PC-9 (cell line): ENCODE measurements around the gene SCIN. TPM values are rescaled to one million over a fixed set of nuclear protein-coding genes. Genes with fewer than 3 reads are reported as not detected.

Experiments
- BruUV-seq: library from RNA; stranded (reverse); fragments of 400-500 nt; replicated peaks from 2 replicates; lab custom pipeline; 2021; lab: Mats Ljungman, UMichigan
- CTCF ChIA-PET: fragments of 300-600 bp; sonication (Branson Sonifier 250); formaldehyde crosslinking; loops from one replicate; lab custom pipeline; 2022; ENCODE audit warnings: antibody characterized with exemption; lab: Charles Lee
- POLR2A ChIA-PET: fragments of 300-600 bp; sonication (Branson Sonifier 250); formaldehyde crosslinking; loops from one replicate; lab custom pipeline; 2022; ENCODE audit warnings: antibody characterized with exemption; ENCODE audit not compliant: unreplicated experiment; lab: Charles Lee
- DNase-seq, 2 experiments: peaks; one replicate each; pipeline versions ENCODE4 v3.0.0 to v3.0.0-alpha.2; 2015 to 2022; ENCODE audit warnings: mixed read lengths in 1 of 2
- H2AFZ ChIP-seq: fragments of 200-600 bp; sonication (generic); 2 replicates; pipeline ENCODE4 v1.8.1; 2017; ENCODE audit warnings: antibody characterized with exemption
- H3F3A ChIP-seq: fragments of 200-600 bp; sonication (generic); 2 replicates; pipeline ENCODE4 v1.8.1; 2017; ENCODE audit warnings: antibody characterized with exemption, mild to moderate bottlenecking, low read depth; ENCODE audit not compliant: insufficient read depth
- H3K27ac ChIP-seq: fragments of 200-600 bp; sonication (generic); 2 replicates; pipeline ENCODE4 v1.6.1; 2016; ENCODE audit warnings: mixed run types
- H3K27me3 ChIP-seq: fragments of 200-600 bp; sonication (generic); 2 replicates; pipeline ENCODE4 v1.6.1; 2016; ENCODE audit warnings: low read depth, mixed run types; ENCODE audit not compliant: insufficient read depth
- H3K36me3 ChIP-seq: fragments of 200-600 bp; sonication (generic); 2 replicates; pipeline ENCODE4 v1.6.1; 2016; ENCODE audit warnings: low read depth, mixed run types
- H3K4me1 ChIP-seq: fragments of 200-600 bp; sonication (generic); replicated peaks from 2 replicates; pipeline ENCODE4 v1.6.1; 2016; ENCODE audit warnings: mixed run types; ENCODE audit not compliant: insufficient read depth
- H3K4me2 ChIP-seq: fragments of 200-600 bp; sonication (generic); 2 replicates; pipeline ENCODE4 v1.6.1; 2017; ENCODE audit warnings: mixed run types
- H3K4me3 ChIP-seq: fragments of 200-600 bp; sonication (generic); 2 replicates; pipeline ENCODE4 v1.6.1; 2016; ENCODE audit warnings: mixed run types
- H3K79me2 ChIP-seq: fragments of 200-600 bp; sonication (generic); 2 replicates; pipeline ENCODE4 v1.6.1; 2017; ENCODE audit warnings: low read depth, mixed run types
- H3K9me2 ChIP-seq: fragments of 200-600 bp; sonication (generic); 2 replicates; pipeline ENCODE4 v1.8.1; 2017; ENCODE audit warnings: mild to moderate bottlenecking; ENCODE audit not compliant: insufficient read depth
- H3K9me3 ChIP-seq: fragments of 200-600 bp; sonication (generic); 2 replicates; pipeline ENCODE4 v1.8.1; 2016; ENCODE audit warnings: low read depth; ENCODE audit not compliant: insufficient read depth
- H4K20me1 ChIP-seq: fragments of 200-600 bp; sonication (generic); 2 replicates; pipeline ENCODE4 v1.8.1; 2017; ENCODE audit not compliant: insufficient read depth
- CTCF ChIP-seq: fragments of 200-600 bp; sonication (generic); conservative IDR thresholded peaks from 2 replicates; pipeline ENCODE4 v1.6.1; 2017; ENCODE audit warnings: mixed run types, antibody characterized with exemption, mild to moderate bottlenecking, moderate library complexity
- EZH2 ChIP-seq: fragments of 200-600 bp; sonication (generic); IDR thresholded peaks from 2 replicates; pipeline ENCODE4 v1.8.0; 2017; ENCODE audit warnings: antibody characterized with exemption, low read depth
- intact Hi-C: fragments of 100-400 bp; cut with micrococcal nuclease; formaldehyde crosslinking; loops from one replicate; pipeline ENCODE4 v1.10.0; 2022; ENCODE audit not compliant: unreplicated experiment
- total RNA-seq: library from RNA; stranded (reverse); gene quantifications from 2 replicates; pipeline ENCODE4 v1.2.3, GENCODE V29; 2021

SCIN gene
- total RNA-seq, 1 experiment from 2014 or later, result 0.92 TPM

GRCh38 chr7:12684733-12685132 lies 114.2 kb downstream of the SCIN start:
- Histone ChIP-seq H3K4me2 (no peak overlapping the region), H3K4me1 (peaks cover 15% of the 10 kb centered on the region; the same call in 1 of the 2 replicates), H3K79me2 (peaks cover 16% of the 10 kb centered on the region), H3K9me3 (no peaks in the 10 kb centered on the region), H3K27ac (no peak overlapping the region), H3K4me3 (no peak overlapping the region), H2AFZ (no peak overlapping the region), H3K27me3 (no peaks in the 10 kb centered on the region), H3F3A (peaks cover 17% of the 10 kb centered on the region), H3K36me3 (no peaks in the 10 kb centered on the region), H3K9me2 (no peaks in the 10 kb centered on the region), H4K20me1 (no peaks in the 10 kb centered on the region)
- no TSS peak for BruUV-seq
- ChIA-PET CTCF (interaction anchor here (0.7 kb wide), 1 partner anchor 1307 kb away, joined by 8 read pairs; no protein-coding TSS in a partner anchor), POLR2A (no interaction called here)
- no peak for DNase-seq
- no peak for TF ChIP-seq EZH2
- intact Hi-C loops, result loop anchor here (5.0 kb wide), 2 partner anchors 213 to 493 kb away; no protein-coding TSS in a partner anchor

GRCh38 chr7:12685550-12685949 lies 115.0 kb downstream of the SCIN start:
- intact Hi-C loops, result loop anchor here (5.0 kb wide), 2 partner anchors 212 to 492 kb away; no protein-coding TSS in a partner anchor
- TF ChIP-seq CTCF, result peak; percentile 42; the same call in 1 of the 2 replicates
- no peak for TF ChIP-seq EZH2
- H3K9me2 ChIP-seq, result no peaks in the 10 kb centered on the region
- H4K20me1 ChIP-seq, result no peaks in the 10 kb centered on the region
- H3K4me1 ChIP-seq, result peaks cover 15% of the 10 kb centered on the region; the same call in 1 of the 2 replicates
- H2AFZ ChIP-seq, result peak overlapping the region; percentile 98
- H3K9me3 ChIP-seq, result no peaks in the 10 kb centered on the region
- peaks cover 17% of the 10 kb centered on the region for H3K79me2 ChIP-seq
- peak overlapping the region; percentile 77; the same call in 1 of the 2 replicates for H3K4me3 ChIP-seq
- ChIA-PET CTCF (interaction anchor here (1.2 to 1.5 kb wide), 4 partner anchors 40 to 577 kb away, joined by 3 to 11 read pairs (median 4); no protein-coding TSS in a partner anchor), POLR2A (interaction anchor here (1.5 kb wide), 1 partner anchor 36 kb away, joined by 12 read pairs; no protein-coding TSS in a partner anchor)
- no peaks in the 10 kb centered on the region for H3K27me3 ChIP-seq
- no TSS peak for BruUV-seq
- DNase-seq, result peak in 1 of 2 experiments; percentile 56
- H3K36me3 ChIP-seq, result no peaks in the 10 kb centered on the region
- peak overlapping the region; percentile 99 for H3K4me2 ChIP-seq
- no peak overlapping the region for H3K27ac ChIP-seq
- peaks cover 17% of the 10 kb centered on the region for H3F3A ChIP-seq

- H3K9me2 ChIP-seq, result no peaks in the 10 kb centered on the region
- ChIA-PET CTCF (interaction anchor here (0.6 to 1.8 kb wide), 15 partner anchors 9 to 576 kb away, joined by 3 to 14 read pairs (median 4); no protein-coding TSS in a partner anchor), POLR2A (interaction anchor here (0.6 to 1.5 kb wide), 8 partner anchors 29 to 702 kb away, joined by 3 to 12 read pairs (median 4); no protein-coding TSS in a partner anchor)
- no peaks in the 10 kb centered on the region for H3K9me3 ChIP-seq
- TF ChIP-seq EZH2 (no peak), CTCF (peak; percentile 78)
- DNase-seq, result peak; percentile 87 to 99
- H3K27me3 ChIP-seq, result no peaks in the 10 kb centered on the region
- peaks cover 17% of the 10 kb centered on the region for H3F3A ChIP-seq
- peaks cover 17% of the 10 kb centered on the region for H3K79me2 ChIP-seq
- peak overlapping the region; percentile 99 for H3K4me2 ChIP-seq
- intact Hi-C loops, result loop anchor here (1.0 to 5.0 kb wide), 8 partner anchors 20 to 491 kb away; no protein-coding TSS in a partner anchor
- peak overlapping the region; percentile 63 for H3K27ac ChIP-seq
- H3K4me1 ChIP-seq, result peaks cover 15% of the 10 kb centered on the region; the same call in 1 of the 2 replicates
- H4K20me1 ChIP-seq, result no peaks in the 10 kb centered on the region
- no TSS peak for BruUV-seq
- H3K4me3 ChIP-seq, result peak overlapping the region; percentile 77
- peak overlapping the region; percentile 98 for H2AFZ ChIP-seq
- no peaks in the 10 kb centered on the region for H3K36me3 ChIP-seq
Measured at GRCh38 chr7:12686234-12686890, 115.8 kb downstream of the SCIN start.
